Astrocyte (in vitro differentiated cells and primary cell): ENCODE measurements around the gene MON1B.

Experiments used
- EZH2 ChIP-seq: IDR thresholded peaks from 2 replicates; pipeline ENCODE4 v1.6.1; 2012; ENCODE audit warnings: mild to moderate bottlenecking, low read length, inconsistent platforms; ENCODE audit not compliant: insufficient read depth
- TF ChIP-seq, protein P1 (sequence below): IDR thresholded peaks from 2 replicates; pipeline ENCODE4 v1.5.1; 2011; ENCODE audit warnings: low read depth, mild to moderate bottlenecking, inconsistent platforms, low read length, moderate library complexity; ENCODE audit not compliant: insufficient read depth

DNA sequence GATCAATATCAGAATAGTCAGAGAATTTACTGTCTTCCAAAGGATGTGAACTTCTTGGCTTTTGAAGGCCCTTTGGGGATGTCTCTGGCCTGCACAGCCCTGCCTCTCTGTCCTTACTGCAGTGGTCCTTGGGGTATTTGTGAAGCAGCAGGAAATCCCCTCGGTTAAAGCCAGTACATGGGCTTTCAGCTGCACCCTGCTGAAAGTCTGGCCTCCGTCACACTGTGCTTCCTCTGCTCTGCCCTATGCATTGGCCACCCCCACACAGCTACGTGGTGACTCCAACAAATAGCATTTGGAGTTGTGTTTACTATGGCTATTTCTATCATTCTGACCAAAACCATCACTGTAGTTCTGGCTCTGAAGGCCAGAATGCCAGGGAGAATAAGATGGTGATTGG lies 29.4 kb downstream of the MON1B start:
- TF ChIP-seq, protein P1, sequence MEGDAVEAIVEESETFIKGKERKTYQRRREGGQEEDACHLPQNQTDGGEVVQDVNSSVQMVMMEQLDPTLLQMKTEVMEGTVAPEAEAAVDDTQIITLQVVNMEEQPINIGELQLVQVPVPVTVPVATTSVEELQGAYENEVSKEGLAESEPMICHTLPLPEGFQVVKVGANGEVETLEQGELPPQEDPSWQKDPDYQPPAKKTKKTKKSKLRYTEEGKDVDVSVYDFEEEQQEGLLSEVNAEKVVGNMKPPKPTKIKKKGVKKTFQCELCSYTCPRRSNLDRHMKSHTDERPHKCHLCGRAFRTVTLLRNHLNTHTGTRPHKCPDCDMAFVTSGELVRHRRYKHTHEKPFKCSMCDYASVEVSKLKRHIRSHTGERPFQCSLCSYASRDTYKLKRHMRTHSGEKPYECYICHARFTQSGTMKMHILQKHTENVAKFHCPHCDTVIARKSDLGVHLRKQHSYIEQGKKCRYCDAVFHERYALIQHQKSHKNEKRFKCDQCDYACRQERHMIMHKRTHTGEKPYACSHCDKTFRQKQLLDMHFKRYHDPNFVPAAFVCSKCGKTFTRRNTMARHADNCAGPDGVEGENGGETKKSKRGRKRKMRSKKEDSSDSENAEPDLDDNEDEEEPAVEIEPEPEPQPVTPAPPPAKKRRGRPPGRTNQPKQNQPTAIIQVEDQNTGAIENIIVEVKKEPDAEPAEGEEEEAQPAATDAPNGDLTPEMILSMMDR = no peak
- no peak for TF ChIP-seq EZH2
